SU-DHL-6 (cell line): ENCODE data around the gene MYO7B.

Experiments
- EZH2phosphoT487 ChIP-seq: fragments of 200-600 bp; sonication (generic), shearing (Covaris generic); conservative IDR thresholded peaks from 2 replicates; pipeline ENCODE4 v1.6.1; 2018; ENCODE audit warnings: mild to moderate bottlenecking, antibody characterized with exemption, low read length, moderate library complexity, mixed read lengths
- TF ChIP-seq, protein P1 (sequence below): fragments of 200-600 bp; sonication (generic); IDR thresholded peaks from one replicate; pipeline ENCODE4 v1.5.1; 2017; ENCODE audit warnings: antibody characterized with exemption, mild to moderate bottlenecking, low read length, moderate library complexity; ENCODE audit not compliant: insufficient read depth, poor library complexity, severe bottlenecking

- TF ChIP-seq, protein P1, sequence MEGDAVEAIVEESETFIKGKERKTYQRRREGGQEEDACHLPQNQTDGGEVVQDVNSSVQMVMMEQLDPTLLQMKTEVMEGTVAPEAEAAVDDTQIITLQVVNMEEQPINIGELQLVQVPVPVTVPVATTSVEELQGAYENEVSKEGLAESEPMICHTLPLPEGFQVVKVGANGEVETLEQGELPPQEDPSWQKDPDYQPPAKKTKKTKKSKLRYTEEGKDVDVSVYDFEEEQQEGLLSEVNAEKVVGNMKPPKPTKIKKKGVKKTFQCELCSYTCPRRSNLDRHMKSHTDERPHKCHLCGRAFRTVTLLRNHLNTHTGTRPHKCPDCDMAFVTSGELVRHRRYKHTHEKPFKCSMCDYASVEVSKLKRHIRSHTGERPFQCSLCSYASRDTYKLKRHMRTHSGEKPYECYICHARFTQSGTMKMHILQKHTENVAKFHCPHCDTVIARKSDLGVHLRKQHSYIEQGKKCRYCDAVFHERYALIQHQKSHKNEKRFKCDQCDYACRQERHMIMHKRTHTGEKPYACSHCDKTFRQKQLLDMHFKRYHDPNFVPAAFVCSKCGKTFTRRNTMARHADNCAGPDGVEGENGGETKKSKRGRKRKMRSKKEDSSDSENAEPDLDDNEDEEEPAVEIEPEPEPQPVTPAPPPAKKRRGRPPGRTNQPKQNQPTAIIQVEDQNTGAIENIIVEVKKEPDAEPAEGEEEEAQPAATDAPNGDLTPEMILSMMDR = no peak
- no peak for TF ChIP-seq EZH2phosphoT487
Observed at GRCh38 chr2:127674241-127675209, 139.0 kb downstream of the MYO7B start.
